Aorta (tissue), 5 donors: ENCODE measurements around the gene CSH2. TPM values are rescaled to one million over a fixed set of nuclear protein-coding genes. Genes with fewer than 3 reads are reported as not detected.
"Not testable (repeated sequence)": the region's sequence is repeated elsewhere in the genome, so short reads cannot be mapped to it uniquely, and the experiment has no call there.

Experiments used
- ATAC-seq: fragments of 200-7000 bp; cut with Tn5 transposase; one replicate; pipeline ENCODE4 v1.9.1; 2022; ENCODE audit warnings: moderate library complexity; ENCODE audit not compliant: low FRiP score
- DNase-seq, 2 donors: peaks; one replicate each; pipeline ENCODE4 v3.0.0-alpha.2; 2020
- H3K27ac ChIP-seq, 2 donors: one replicate each; pipeline ENCODE4 v1.5.1; 2013; ENCODE audit warnings: low read length in 2 of 2, mild to moderate bottlenecking in 2 of 2, moderate library complexity in 2 of 2, control low read depth in 1 of 2, inconsistent platforms in 1 of 2, low read depth in 1 of 2
- H3K27me3 ChIP-seq, 2 donors: one replicate each; pipeline ENCODE4 v1.6.1; 2013; ENCODE audit warnings: control low read depth in 1 of 2, low read length in 1 of 2, mild to moderate bottlenecking in 1 of 2, moderate library complexity in 1 of 2; ENCODE audit not compliant: insufficient read depth in 2 of 2, control insufficient read depth in 1 of 2
- H3K36me3 ChIP-seq, 2 donors: one replicate each; pipeline ENCODE4 v1.6.1; 2013; ENCODE audit warnings: control low read depth in 1 of 2, low read length in 1 of 2, mild to moderate bottlenecking in 1 of 2; ENCODE audit not compliant: insufficient read depth in 2 of 2, control insufficient read depth in 1 of 2
- H3K4me1 ChIP-seq, 2 donors: one replicate each; pipeline ENCODE4 v1.6.1; 2013; ENCODE audit warnings: low read length in 2 of 2, control low read depth in 1 of 2, mild to moderate bottlenecking in 1 of 2, moderate library complexity in 1 of 2; ENCODE audit not compliant: insufficient read depth in 2 of 2, control insufficient read depth in 1 of 2
- H3K4me3 ChIP-seq, 2 donors: one replicate each; pipeline ENCODE4 v1.5.1; 2013; ENCODE audit warnings: low read length in 2 of 2, control low read depth in 1 of 2, mild to moderate bottlenecking in 1 of 2
- H3K9me3 ChIP-seq: one replicate; pipeline ENCODE4 v1.6.1; 2013; ENCODE audit warnings: mild to moderate bottlenecking, low read length; ENCODE audit not compliant: control insufficient read depth
- WGBS, 2 donors: extraction: QIAGEN DNeasy Blood & Tissue Kit; methylation state at CpG; one replicate each; pipeline ENCODE4 v1.1.7; 2013; 5-methylcytosine and 5-hydroxymethylcytosine counted together
- intact Hi-C, 2 donors: fragments of 100-400 bp; cut with DNase I; formaldehyde crosslinking; loops; one replicate each; pipeline versions ENCODE4 v1.14.2 to v1.15.0; 2022
- polyA plus RNA-seq, 2 donors: library from polyadenylated mRNA; stranded (reverse); fragments of 200-250 nt; gene quantifications; one replicate each; pipeline ENCODE4 v1.2.3, GENCODE V29; 2013
- total RNA-seq, 2 donors: library from RNA; stranded (reverse); fragmentation: NEBNext Ultra II Directional; extraction: Animal tissue kit (Norgen Biotek cat#: 25700); gene quantifications; one replicate each; pipeline ENCODE4 v1.2.1, GENCODE V29; 2021
- donor health status: healthy with polysubstance abuse.
- donor health status: Bipolar disorder and iron deficiency.
- donor health status: DM: no; HTN: no; CAD: no.
- donor health status: DM: no; HTN: no; CAD: no.
- donor health status: DM: yes; HTN: yes; CAD: no.

The CSH2 gene
- total and polyA plus RNA-seq, 4 donors = not detected

DNA sequence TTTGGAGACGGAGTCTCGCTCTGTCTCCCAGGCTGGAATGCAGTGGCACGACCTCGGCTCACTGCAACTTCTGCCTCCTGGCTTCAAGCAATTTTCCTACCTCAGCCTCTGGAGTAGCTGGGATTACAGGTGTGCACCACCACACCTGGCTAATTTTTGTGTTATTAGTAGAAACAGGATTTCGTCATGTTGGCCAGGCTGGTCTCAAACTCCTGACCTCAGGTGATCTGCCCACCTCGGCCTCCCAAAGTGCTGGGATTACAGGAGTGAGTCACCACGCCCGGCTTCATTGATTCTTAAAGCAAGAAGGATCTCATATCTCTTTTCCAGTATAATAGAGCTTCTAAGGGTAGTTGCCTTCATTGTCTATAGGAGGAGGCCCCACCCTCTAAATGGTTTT is 31.3 kb upstream of the CSH2 start:
- H3K27me3 ChIP-seq, H3K4me3 ChIP-seq, ATAC-seq, H3K4me1 ChIP-seq, DNase-seq, H3K36me3 ChIP-seq, H3K9me3 ChIP-seq, intact Hi-C loops, H3K27ac ChIP-seq: not testable (repeated sequence)
- WGBS, 2 donors = 95 to 98% methylated on average over 8 of the region's 8 CpGs

DNA sequence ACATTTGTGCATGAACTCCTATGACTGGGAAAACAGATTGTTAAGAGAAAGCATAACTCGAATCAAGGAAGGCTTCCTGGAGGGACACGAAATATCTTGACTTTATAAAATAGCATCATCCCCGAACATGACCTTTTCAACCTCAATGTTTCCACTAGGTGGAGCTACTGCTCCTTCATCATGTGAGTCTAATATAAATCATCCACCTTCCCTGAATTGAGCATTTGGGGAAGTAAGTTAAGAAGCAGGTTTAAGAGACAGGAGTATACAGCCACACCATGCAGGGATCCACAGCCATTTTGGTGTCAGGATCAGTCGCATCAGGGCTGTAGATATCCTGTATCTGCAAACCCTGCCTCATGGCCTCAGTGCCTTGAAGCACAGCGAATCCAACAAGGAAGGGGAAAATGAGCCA is 30.3 kb upstream of the CSH2 start:
- DNase-seq, H3K27me3 ChIP-seq, H3K4me1 ChIP-seq, intact Hi-C loops, H3K27ac ChIP-seq, H3K4me3 ChIP-seq, H3K9me3 ChIP-seq, ATAC-seq, H3K36me3 ChIP-seq: not testable (repeated sequence)
- WGBS, 2 donors = 46 to 52% methylated on average over 5 of the region's 5 CpGs

GRCh38 chr17:63901971-63902370 is 28.5 kb upstream of the CSH2 start:
- WGBS, 2 donors = 82 to 93% methylated on average over 2 of the region's 2 CpGs

DNA sequence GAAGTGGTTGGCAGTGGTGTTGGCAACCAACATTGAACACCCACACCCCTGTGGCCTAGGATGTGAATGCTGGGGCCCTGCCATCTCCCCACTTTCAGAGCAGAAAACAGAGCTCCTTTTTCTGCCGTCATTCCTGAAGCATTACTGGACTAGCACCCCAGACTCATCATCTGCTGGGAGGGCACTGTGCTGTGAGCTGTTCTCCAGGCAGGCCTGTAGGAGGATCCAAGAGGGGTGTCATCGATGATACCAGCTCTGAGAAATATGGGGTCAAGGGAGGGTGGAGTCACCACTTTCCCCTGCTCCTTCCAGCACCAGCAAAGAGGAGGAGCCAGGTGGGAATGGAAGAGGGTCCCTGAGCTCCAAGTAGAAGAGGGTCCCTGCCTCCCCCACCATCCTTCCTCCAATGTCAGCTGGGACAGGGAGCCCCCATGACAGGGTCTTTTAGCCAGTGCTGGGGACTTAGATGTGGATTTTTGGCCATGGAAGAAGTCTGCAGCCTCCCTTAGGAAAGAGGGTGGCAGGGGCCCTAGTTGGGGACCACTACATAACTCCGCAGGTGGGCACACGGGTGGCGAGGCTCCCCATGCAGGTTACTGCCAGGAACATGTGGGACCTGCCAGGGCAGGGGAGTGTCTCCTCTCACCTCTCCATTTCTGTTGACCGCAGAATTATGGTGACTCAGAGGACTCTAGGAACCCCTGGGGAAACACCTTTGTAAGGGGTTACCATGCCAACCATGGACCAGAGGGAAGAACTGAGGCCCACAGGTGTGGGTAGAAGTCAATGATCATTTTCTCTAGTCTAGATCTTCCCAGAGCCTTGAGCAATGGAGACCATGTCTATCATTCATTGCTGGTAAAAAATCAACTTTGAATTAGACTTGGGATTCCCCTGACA is 25.7 kb upstream of the CSH2 start:
- not testable (repeated sequence) for ATAC-seq

More at GRCh38 chr17:63901971-63902370, 28.5 kb upstream of the CSH2 start:
- ATAC-seq, DNase-seq, H3K36me3 ChIP-seq, H3K9me3 ChIP-seq, H3K4me3 ChIP-seq, H3K27ac ChIP-seq, intact Hi-C loops, H3K4me1 ChIP-seq, H3K27me3 ChIP-seq: not testable (repeated sequence)

GRCh38 chr17:63896524-63897354 is 23.3 kb upstream of the CSH2 start, which contains the start of gene CSH1:
Gene CSH1 (minus strand): TSS chr17:63896574. CDS start chr17:63896511, 63 bp downstream.
- intact Hi-C loops, H3K36me3 ChIP-seq, DNase-seq, H3K9me3 ChIP-seq, H3K4me3 ChIP-seq, H3K27ac ChIP-seq, H3K4me1 ChIP-seq, ATAC-seq, H3K27me3 ChIP-seq: not testable (repeated sequence)
- 88 to 92% methylated on average over 9 to 11 of the region's 14 CpGs for WGBS, 2 donors

More for the DNA sequence above, 25.7 kb upstream of the CSH2 start:
- H3K4me3 ChIP-seq, intact Hi-C loops, H3K9me3 ChIP-seq, H3K36me3 ChIP-seq, H3K27ac ChIP-seq, H3K4me1 ChIP-seq, DNase-seq, H3K27me3 ChIP-seq: not testable (repeated sequence)
- WGBS, 2 donors = 88 to 89% methylated on average over 6 of the region's 6 CpGs

DNA sequence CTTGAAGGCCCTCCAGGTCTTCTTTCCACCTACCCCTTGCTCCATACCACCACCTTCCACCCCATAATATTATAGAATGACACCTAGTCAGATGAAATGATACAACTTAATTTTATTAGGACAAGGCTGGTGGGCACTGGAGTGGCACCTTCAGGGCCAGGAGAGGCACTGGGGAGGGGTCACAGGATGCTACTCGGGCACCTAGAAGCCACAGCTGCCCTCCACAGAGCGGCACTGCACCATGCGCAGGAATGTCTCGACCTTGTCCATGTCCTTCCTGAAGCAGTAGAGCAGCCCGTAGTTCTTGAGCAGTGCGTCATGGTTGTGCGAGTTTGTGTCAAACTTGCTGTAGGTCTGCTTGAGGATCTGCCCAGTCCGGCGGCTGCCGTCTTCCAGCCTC is 21.3 kb upstream of the CSH2 start:
- WGBS, 2 donors = 95 to 99% methylated on average over 4 to 10 of the region's 10 CpGs
- not testable (repeated sequence) for H3K9me3 ChIP-seq

DNA sequence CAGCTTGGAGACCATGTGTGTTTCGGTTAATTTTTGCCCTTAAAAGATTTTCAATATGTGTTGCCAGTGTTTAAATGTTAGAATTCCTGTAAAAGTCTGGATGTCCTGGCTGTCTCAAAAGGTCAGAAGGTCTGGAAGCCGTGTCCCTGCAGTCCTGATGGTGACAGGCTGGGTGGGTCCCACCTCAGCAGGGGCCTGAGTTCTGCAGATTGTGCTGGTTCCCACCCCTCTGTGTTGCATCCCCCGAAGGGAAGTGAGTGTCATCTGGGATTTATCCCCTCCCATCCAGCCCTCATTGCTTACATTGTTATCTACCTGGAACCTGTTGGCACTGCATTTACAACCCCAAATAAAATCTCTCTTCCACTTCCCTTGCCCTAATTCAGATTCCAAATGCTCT is 20.5 kb upstream of the CSH2 start:
- intact Hi-C loops, DNase-seq, H3K36me3 ChIP-seq, ATAC-seq, H3K9me3 ChIP-seq, H3K4me3 ChIP-seq, H3K27ac ChIP-seq, H3K4me1 ChIP-seq, H3K27me3 ChIP-seq: not testable (repeated sequence)
- WGBS, 2 donors = 62 to 74% methylated on average over 3 of the region's 3 CpGs

More for the DNA sequence above, 21.3 kb upstream of the CSH2 start:
- DNase-seq, H3K4me3 ChIP-seq, ATAC-seq, H3K27ac ChIP-seq, H3K27me3 ChIP-seq, H3K36me3 ChIP-seq, H3K4me1 ChIP-seq, intact Hi-C loops: not testable (repeated sequence)

GRCh38 chr17:63892316-63893037 is 19.0 kb upstream of the CSH2 start:
- intact Hi-C loops = not testable (repeated sequence)
- WGBS, 2 donors = 63 to 69% methylated on average over 11 of the region's 11 CpGs

More at GRCh38 chr17:63892316-63893037, 19.0 kb upstream of the CSH2 start:
- DNase-seq, ATAC-seq, H3K36me3 ChIP-seq, H3K27me3 ChIP-seq, H3K9me3 ChIP-seq, H3K4me3 ChIP-seq, H3K27ac ChIP-seq, H3K4me1 ChIP-seq: not testable (repeated sequence)
